Activated T-helper 1 cell treated with anti-CD3 and anti-CD28 coated beads, Interleukin-2, amount 50 U/mL, for 16 hours (primary cell): Measurements from ENCODE around the gene ARID3C.
"Not testable (repeated sequence)": the region's sequence is repeated elsewhere in the genome, so short reads cannot be mapped to it uniquely, and the experiment has no call there.

Experiments
- DNase-seq, 2 donors: peaks; one replicate each; pipeline ENCODE4 v3.0.0-alpha.2; 2020; ENCODE audit warnings: low read depth in 1 of 2, low spot score in 1 of 2

The ARID3C gene

GRCh38 chr9:34652602-34653000, 23.7 kb upstream of the ARID3C start:
- DNase-seq: no peak

DNA sequence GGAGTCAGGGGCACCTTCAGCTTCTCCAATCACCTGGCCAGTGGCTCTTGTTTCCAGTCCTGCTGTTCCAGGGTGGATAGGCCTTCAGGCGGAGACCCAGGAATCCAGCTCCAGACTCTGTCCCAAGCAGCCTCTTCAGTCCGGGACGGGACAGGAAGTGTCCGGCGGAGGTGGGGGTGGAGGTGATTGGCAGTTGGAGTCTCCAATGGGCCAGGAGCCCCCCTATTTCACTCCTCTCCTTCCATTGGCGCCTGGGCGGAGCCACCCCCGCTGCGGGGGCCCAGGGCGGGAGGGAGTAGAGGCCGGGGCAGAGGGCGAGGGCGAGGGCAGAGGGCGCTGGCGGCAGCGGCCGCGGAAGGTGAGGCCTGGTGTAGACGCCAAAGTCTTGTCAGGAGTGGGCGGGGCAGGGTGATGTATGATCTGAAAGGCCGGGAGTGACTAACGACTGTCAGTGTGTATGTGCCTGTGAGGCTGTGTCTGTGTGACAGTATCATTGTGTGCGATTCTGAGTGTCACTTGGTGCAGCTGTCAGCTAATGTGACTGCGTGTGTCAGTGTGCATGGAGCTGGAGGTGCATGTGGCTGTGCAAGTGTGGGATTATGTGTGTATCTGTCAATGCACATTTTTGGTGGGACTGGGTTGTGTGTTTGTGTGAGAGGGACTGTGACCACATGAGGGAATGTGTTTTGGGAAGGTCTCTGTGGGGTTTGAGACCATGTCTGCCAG, 23.2 kb upstream of the ARID3C start, which contains the start of gene IL11RA:
Gene IL11RA, plus strand, starts transcription at position 310 of the 726 bp plus-strand sequence. CDS start 3,033 bp downstream, outside the sequence.
- DNase-seq: no peak

GRCh38 chr9:34651321-34651720, 22.5 kb upstream of the ARID3C start:
- no peak for DNase-seq

GRCh38 chr9:34650816-34651215, 21.9 kb upstream of the ARID3C start:
- no peak for DNase-seq

- DNase-seq: no peak
These were observed 19.8 kb upstream of the ARID3C start for GRCh38 chr9:34648673-34649072.

DNA sequence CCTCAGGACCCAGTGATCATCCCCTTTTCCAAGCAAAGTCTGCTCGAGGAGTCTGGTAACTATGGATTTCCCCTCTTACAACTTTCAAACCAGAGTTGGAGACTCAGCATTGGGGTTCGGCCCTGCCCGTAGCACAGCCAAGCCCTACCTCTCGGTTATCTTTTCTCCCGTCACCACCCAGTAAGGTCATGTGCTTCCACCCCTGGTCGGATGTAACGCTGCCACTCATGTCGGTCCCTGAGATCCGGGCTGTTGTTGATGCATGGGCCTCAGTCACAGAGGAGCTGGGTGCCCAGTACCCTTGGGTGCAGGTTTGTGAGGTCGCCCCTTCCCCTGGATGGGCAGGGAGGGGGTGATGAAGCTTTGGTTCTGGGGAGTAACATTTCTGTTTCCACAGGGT, 18.8 kb upstream of the ARID3C start:
- DNase-seq: no peak

DNA sequence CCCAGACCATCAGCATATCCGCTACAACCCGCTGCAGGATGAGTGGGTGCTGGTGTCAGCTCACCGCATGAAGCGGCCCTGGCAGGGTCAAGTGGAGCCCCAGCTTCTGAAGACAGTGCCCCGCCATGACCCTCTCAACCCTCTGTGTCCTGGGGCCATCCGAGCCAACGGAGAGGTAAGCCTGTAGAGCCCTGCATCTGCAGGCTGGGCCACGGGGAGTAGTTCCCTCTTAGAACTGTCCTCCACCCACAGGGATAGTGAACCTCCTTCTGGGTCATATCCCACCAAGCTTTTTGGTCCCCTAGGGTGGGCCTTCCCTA, 18.2 kb upstream of the ARID3C start:
- no peak for DNase-seq

GRCh38 chr9:34646211-34647083, 17.6 kb upstream of the ARID3C start, which contains the start of gene GALT:
GALT (plus strand) TSS chr9:34646675; CDS start chr9:34646705, 30 bp downstream.
- DNase-seq: peak; percentile 91 to 97

DNA sequence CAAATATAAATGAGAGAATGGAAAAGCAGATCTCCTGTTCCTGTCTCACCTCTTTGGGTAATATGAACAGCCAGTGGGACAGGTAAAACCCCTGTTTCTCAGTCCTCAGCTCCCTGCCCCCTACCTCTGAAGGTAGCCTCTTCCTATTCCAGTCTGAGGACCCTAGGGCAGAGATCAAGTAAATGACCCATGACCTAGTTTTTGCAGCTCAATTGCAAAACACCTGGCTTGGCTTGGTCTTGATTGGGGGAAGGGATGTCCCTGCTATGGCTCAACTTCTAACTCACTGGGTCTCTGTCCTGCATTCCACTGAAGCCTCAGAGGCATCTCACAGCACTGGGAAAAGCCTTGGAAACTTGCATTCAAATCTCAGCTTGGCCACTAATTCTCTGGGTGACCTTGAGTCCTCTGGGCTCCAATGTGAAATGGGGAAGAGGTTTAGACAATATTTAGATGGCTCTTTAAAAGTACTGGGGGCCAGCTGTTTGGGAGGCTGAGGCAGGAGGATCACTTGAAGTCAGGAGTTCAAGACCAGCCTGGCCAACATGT, 16.0 kb upstream of the ARID3C start:
- no peak for DNase-seq

DNA sequence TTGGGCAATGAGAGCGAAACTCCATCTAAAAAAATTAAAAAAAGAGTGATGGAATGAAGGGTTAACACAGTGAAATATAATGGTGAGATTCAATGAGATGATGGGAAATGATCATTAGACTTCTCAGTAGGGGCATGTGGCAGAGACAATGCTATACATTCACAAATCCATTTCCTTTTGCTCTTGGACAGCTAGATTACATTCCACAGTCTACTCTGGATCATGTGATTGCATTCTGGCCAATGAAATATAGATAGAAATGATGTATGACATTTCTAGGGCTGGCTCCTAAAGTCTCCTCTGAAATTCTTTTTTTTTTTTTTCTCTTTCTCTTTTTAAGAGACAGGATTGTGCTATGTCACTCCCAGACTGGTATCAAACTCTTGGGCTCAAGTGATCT, 13.8 kb upstream of the ARID3C start:
- DNase-seq: no peak

DNA sequence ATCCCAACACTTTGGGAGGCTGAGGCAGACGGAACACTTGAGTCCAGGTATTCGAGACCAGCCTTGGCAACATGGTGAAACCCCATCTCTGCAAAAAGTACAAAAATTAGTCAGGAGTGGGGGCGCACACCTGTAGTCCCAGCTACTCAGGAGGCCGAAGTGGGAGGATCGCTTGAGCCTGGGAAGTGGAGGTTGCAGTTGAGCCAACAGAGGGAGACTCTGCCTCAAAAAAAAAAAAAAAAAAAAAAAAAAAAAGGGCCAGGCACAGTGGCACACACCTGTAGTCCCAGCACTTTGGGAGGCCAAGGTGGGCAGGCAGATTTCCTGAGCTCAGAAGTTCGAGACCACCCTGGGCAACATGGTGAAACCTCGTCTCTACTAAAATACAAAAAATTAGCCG, 10.5 kb upstream of the ARID3C start:
- DNase-seq: not testable (repeated sequence)

DNA sequence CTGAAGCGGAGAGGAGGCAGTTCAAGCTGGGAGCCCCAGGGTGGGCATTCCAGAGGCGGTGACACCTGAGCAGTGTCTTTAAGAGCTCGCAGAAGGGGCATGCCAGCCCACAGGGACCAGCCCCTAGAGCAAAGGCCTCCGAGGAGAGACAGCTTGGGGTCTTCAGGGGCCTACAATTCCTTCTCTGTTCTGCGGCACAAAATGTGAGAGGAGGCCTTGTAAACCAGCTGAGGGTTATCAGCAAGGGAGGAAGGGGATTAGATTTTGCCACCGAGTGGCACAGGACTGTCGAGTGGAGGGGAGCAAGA, 9.2 kb upstream of the ARID3C start:
- DNase-seq: no peak

DNA sequence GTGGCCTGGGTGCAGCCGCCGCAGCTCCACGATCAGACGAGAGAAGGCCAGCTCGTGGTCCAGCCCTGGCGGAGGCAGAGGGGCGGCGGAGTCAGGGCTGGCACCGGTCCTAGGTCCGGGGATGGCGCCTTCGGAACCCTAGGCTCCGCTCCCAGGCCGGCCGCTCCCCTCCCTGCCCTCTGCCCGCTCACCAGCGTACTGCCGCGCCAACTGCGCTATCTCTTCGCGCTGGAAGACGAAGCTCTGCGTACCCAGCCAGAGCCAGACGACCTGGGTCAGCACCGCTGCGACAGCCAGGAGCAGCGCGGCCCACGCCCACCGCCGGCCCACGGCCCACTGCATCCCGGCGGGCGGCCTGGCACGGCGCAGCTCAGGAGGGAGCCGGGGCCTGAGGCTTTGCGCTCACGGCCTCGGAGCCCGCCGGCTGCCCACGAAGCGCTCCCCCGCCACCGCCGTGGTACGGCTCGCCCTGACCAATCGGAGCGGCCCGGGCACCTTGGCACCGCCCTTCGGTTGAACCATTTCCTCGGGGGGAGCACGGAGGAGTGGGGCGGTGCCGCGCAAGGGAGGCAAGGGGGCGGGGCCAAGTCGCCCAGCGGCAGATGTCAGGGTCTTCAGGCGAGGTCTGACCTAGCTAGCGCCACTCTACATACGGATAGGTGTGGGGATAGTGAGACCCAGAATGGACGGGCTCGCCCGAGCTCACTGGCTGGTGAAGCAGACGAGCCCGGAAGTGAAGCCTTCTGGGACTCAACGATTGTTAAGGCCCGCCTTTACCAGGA, 8.7 kb upstream of the ARID3C start, which contains the start of gene SIGMAR1:
Gene SIGMAR1, minus strand, starts transcription at position 432 of the 782 bp plus-strand sequence. Its CDS starts 90 bp downstream, at position 342.
- DNase-seq: peak; percentile 83 to 90

DNA sequence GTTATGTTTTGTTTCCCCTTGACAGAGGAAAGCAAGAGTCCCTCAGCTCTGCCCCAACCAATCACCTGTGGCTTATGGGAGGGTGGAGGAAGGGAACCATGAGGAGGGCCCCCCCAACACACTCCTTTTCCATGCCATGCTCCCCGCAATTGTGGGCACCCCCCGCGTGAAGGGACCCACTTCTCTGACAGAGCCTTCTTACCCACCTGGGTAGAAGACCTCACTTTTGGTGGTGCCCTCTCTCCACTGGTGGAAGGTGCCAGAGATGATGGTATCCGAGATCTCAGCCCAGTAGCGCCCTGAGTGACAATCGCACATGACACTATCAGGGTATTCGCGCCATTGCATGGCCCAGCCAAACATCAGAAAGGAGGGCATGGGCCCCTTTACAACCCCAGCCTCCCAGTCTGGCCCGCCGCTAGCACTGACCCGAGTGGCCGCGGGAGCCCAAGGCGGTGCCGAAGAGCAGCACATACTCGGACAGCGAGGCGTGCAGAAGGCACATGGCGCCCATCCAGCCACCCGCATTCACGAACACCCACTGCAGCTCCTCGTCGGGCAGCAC, 8.0 kb upstream of the ARID3C start:
- peak in 1 of 2 donors; percentile 19 for DNase-seq

DNA sequence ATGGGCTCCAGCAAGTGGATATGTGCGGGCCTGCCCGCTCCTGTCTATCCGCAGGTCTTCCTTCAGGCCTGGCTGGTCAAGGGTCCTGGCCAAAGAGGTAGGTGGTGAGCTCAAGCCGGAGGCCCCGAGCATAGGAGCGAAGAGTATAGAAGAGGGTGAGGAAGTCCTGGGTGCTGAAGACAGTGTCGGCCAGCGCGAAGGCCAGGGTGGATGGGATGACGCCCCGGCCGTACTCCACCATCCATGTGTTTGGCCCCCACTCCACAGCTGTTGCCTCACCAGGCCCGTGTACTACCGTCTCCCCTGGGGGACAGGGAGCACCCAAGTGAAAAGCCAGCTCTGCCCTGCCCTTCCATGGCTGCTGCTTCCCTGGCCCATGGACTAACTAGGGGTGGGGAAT, 6.7 kb upstream of the ARID3C start:
- no peak for DNase-seq

- DNase-seq: no peak
These were observed 5.8 kb upstream of the ARID3C start for GRCh38 chr9:34634551-34635248.

GRCh38 chr9:34633851-34634550, 5.1 kb upstream of the ARID3C start:
- peak; percentile 52 to 54 for DNase-seq

GRCh38 chr9:34633166-34633565, 4.3 kb upstream of the ARID3C start:
- no peak for DNase-seq

GRCh38 chr9:34630402-34631154, 1.7 kb upstream of the ARID3C start:
- no peak for DNase-seq
